Peyer's patch (tissue), 4 donors: ENCODE measurements around the gene HP. TPM values are rescaled to one million over a fixed set of nuclear protein-coding genes. Genes with fewer than 3 reads are reported as not detected.
A peak's percentile ranks its signal among the peaks of the same experiment; 100 is the strongest.

Source experiments
- DNase-seq, 3 donors: peaks; one replicate each; pipeline ENCODE4 v3.0.0-alpha.2; 2017 to 2019
- H3K27ac ChIP-seq, 4 donors: fragments of 200-600 bp; sonication (generic); one replicate each; pipeline ENCODE4 v1.5.1; 2016 to 2019
- H3K27me3 ChIP-seq, 2 donors: fragments of 200-600 bp; sonication (generic); one replicate each; pipeline ENCODE4 v1.5.1; 2019
- H3K36me3 ChIP-seq, 3 donors: fragments of 200-600 bp; sonication (generic); one replicate each; pipeline ENCODE4 v1.5.1; 2016 to 2019
- H3K4me1 ChIP-seq, 4 donors: fragments of 200-600 bp; sonication (generic); one replicate each; pipeline ENCODE4 v1.5.1; 2016 to 2019
- H3K4me3 ChIP-seq, 4 donors: fragments of 200-600 bp; sonication (generic); 1 replicate in 3 of 4; 2 replicates in 1 of 4; pipeline ENCODE4 v1.5.1; 2016 to 2019; ENCODE audit warnings: mild to moderate bottlenecking in 1 of 4
- H3K9me3 ChIP-seq, 4 donors: fragments of 200-600 bp; sonication (generic); one replicate each; pipeline ENCODE4 v1.5.1; 2016 to 2019; ENCODE audit warnings: mild to moderate bottlenecking in 1 of 4
- POLR2A ChIP-seq, 2 donors: fragments of 450-650 bp; IDR thresholded peaks; one replicate each; pipeline ENCODE4 v1.5.1; 2017; ENCODE audit warnings: antibody characterized with exemption in 2 of 2, mild to moderate bottlenecking in 2 of 2, moderate library complexity in 2 of 2
- total RNA-seq, 4 donors: library from RNA; depleted of rRNA; stranded (reverse); fragments of >200 nt; gene quantifications; one replicate each; pipeline ENCODE4 v1.1.0, GENCODE V29; 2016
- TF ChIP-seq, protein P1 (sequence below), 6 experiments: fragments of 450-650 bp in 4 of 6; fragments of 200-600 bp in 2 of 6; sonication (generic) in 1 of 6; IDR thresholded peaks; one replicate each; pipeline ENCODE4 v1.5.1; 2017 to 2019; ENCODE audit warnings: antibody characterized with exemption in 6 of 6, mild to moderate bottlenecking in 3 of 6, moderate library complexity in 1 of 6

The HP gene
- total RNA-seq, 4 donors from 2014 or later, result not detected

DNA sequence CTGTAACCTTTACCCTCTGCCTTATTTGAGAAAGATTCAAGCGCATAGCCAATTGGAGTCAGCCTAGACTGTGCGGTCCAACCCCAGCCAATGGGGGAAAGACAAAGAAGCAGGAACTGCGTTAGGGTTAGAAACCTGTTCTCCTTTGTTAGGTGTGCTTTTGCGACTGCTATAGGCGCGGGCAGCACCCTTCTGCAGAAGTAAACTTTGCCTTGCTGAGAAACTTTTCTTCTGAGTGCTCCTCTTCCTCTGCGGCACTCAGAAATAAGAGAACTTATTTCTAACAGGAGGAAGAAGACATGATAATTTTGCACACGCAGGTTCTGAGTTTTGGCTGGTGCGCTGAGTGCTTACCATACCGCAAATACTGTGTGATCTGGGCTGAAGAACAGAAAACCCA lies 30.1 kb downstream of the HP start:
- no peak overlapping the region for H3K27ac ChIP-seq
- H3K27me3 ChIP-seq, result no peaks in the 10 kb centered on the region

DNA sequence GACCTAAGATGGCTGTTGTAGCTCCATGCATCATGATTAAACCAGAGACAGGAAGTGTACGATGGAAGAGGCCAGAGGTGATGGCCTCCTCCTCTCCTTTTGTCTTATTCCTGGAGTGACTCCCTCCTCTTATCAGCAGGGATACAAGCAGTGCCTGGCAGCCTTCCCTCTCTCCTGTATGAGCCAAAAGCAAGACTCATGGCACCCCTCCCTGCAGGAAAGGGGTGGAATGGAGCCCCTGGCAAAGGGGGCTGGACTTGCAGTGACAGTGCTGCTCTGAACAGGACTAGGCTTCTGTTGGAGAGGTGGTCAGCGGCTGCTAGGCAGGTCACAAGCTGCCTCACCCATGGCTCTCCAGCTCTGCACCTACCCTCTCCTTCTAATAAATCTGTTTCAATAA lies 30.7 kb downstream of the HP start:
- Histone ChIP-seq H3K27ac (no peak overlapping the region), H3K9me3 (peaks cover 0 to 7% (median 2%) of the 10 kb centered on the region in 4 donors), H3K36me3 (peaks cover 0 to 59% (median 0%) of the 10 kb centered on the region in 3 donors), H3K27me3 (no peaks in the 10 kb centered on the region), H3K4me3 (no peak overlapping the region), H3K4me1 (no peaks in the 10 kb centered on the region)
- no peak for DNase-seq
- TF ChIP-seq, protein P1, sequence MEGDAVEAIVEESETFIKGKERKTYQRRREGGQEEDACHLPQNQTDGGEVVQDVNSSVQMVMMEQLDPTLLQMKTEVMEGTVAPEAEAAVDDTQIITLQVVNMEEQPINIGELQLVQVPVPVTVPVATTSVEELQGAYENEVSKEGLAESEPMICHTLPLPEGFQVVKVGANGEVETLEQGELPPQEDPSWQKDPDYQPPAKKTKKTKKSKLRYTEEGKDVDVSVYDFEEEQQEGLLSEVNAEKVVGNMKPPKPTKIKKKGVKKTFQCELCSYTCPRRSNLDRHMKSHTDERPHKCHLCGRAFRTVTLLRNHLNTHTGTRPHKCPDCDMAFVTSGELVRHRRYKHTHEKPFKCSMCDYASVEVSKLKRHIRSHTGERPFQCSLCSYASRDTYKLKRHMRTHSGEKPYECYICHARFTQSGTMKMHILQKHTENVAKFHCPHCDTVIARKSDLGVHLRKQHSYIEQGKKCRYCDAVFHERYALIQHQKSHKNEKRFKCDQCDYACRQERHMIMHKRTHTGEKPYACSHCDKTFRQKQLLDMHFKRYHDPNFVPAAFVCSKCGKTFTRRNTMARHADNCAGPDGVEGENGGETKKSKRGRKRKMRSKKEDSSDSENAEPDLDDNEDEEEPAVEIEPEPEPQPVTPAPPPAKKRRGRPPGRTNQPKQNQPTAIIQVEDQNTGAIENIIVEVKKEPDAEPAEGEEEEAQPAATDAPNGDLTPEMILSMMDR (IDR thresholded peaks at IDR 0.05), result no peak
- no peak for TF ChIP-seq POLR2A (IDR thresholded peaks at IDR 0.05)

More for the DNA sequence above, 30.1 kb downstream of the HP start:
- Histone ChIP-seq H3K9me3 (peaks cover 0 to 7% (median 2%) of the 10 kb centered on the region in 4 donors), H3K36me3 (peaks cover 0 to 53% (median 0%) of the 10 kb centered on the region in 3 donors), H3K4me3 (no peak overlapping the region), H3K4me1 (no peaks in the 10 kb centered on the region)
- no peak for DNase-seq
- TF ChIP-seq, protein P1 (IDR thresholded peaks at IDR 0.05), result no peak

DNA sequence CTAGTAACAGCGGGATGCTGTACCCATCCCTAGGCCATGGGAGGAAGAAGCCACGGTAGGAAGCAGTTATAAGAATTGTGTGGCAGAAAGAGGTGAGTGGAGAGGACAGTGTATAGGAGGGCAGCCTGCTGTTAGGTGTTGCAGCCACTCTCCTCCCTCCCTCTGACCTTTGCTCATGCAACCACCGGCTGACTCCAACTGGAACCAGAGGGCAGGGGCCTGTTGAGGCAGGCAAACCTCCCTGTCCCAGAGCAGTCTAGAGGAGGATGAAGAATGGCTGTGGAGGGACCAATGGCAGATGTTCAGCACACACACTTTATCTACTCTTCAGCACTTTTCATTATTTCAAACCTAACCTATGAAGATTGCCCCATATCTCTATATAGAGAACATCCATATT lies 36.9 kb downstream of the HP start:
- peak in 1 of 3 donors; percentile 70 for DNase-seq
- Histone ChIP-seq H3K4me3 (no peak overlapping the region), H3K27me3 (no peaks in the 10 kb centered on the region), H3K4me1 (peaks cover 0 to 33% (median 7%) of the 10 kb centered on the region in 4 donors), H3K36me3 (peaks cover 0 to 47% (median 0%) of the 10 kb centered on the region in 3 donors), H3K9me3 (no peaks in the 10 kb centered on the region), H3K27ac (no peak overlapping the region)
- TF ChIP-seq, protein P1 (IDR thresholded peaks at IDR 0.05), result no peak
- TF ChIP-seq POLR2A (IDR thresholded peaks at IDR 0.05), result no peak

DNA sequence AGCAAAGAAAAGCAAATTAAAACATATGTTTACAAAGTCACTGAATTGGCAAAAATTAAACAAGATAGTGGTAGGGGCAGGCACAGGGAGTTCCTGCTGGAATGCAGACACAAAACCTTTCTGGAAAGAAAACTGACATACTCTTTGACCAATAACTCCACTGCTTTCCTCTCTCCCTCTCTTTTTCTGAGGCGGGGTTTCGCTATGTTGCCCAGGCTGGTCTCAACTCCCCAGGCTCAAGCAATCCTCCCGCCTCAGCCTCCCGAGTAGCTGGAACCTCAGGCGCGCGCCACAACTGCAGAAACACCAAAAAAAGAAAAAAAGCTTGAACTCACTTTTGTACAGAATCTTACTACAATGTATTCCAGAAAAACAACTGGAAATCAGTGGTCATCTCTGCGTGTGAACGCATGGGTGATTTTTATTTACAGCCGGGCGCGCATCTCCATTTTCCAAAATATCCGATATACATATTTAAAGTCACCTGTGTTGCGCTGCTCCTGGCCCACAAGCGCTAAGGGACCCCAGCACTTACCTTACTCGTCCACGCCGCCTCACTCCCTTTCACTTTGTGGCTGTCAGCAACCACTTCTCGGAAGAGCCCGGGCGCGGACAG lies 38.6 kb downstream of the HP start:
- no peaks in the 10 kb centered on the region for H3K27me3 ChIP-seq
- H3K27ac ChIP-seq, result peak overlapping the region; percentile 83 to 93 (median 90)
- H3K9me3 ChIP-seq, result no peaks in the 10 kb centered on the region
- DNase-seq, result no peak
- H3K36me3 ChIP-seq, result peaks cover 0 to 47% (median 0%) of the 10 kb centered on the region in 3 donors
- H3K4me3 ChIP-seq, result peak overlapping the region; percentile 79 to 94 (median 89)
- H3K4me1 ChIP-seq, result peaks cover 0 to 33% (median 7%) of the 10 kb centered on the region in 4 donors
- no peak for TF ChIP-seq POLR2A (IDR thresholded peaks at IDR 0.05)
- TF ChIP-seq, protein P1 (IDR thresholded peaks at IDR 0.05), result no peak

DNA sequence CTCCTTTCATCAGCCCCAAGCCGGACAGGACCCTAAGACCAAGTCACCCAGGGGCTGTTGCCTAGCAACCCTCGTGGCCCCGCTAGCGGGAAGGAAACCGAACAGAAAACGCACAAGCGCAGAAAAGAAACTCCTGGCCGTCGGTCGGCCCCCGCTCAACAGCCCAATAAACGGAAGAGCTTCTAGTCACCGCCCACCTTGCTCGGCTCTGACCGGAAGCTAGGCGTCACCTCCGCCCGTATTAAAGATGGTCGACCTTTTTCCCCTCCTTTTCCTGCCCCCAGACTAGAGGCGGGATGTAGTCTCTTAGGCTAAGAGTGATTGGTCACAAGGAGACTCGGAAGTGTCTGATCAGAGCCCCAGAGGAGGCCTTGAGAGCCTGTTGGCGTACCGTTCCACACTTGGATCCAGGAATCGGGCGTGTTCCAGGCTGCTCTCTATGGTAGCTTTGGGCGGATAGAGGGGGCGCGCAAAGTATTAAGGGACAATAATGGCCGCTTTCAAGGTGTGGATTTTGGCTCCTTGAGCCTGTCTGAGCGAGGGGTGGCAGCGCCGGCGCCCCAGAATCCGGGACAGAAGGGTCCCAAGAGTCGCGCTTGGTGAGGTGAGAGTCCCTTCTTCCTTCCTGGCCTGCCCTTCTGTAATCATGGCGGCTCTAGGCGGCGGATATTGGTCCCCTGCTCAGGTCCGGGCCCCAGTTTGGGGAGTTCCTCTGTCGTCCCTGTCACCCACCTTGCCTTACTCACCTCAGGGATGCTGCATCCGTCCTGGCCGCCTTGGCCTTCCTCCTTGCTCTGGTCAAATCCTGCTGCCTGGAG lies 39.4 kb downstream of the HP start, which contains the start of the genes DHX38 and TXNL4B:
Gene DHX38, plus strand, starts transcription at position 400 of the 818 bp plus-strand sequence. CDS start 2,311 bp downstream, outside the sequence.
Gene TXNL4B, minus strand, starts transcription at position 173 of the 818 bp plus-strand sequence. CDS start 2,871 bp downstream, outside the sequence.
- H3K36me3 ChIP-seq, result peaks cover 0 to 47% (median 0%) of the 10 kb centered on the region in 3 donors
- TF ChIP-seq, protein P1 (IDR thresholded peaks at IDR 0.05), result peak in 1 of 6 experiments; percentile 6
- TF ChIP-seq POLR2A (IDR thresholded peaks at IDR 0.05), result peak; percentile 83 to 84
- H3K9me3 ChIP-seq, result no peaks in the 10 kb centered on the region
- peaks cover 0 to 33% (median 7%) of the 10 kb centered on the region in 4 donors for H3K4me1 ChIP-seq
- peak within 1 kb of the TSS; percentile 79 to 94 (median 89) for H3K4me3 ChIP-seq
- DNase-seq, result peak; percentile 90 to 97 (median 92)
- H3K27me3 ChIP-seq, result no peaks in the 10 kb centered on the region
- H3K27ac ChIP-seq, result peak within 1 kb of the TSS; percentile 83 to 93 (median 90)
